ENCODE data around the gene APOBEC3H. TPM values are rescaled to one million over a fixed set of nuclear protein-coding genes. Genes with fewer than 3 reads are reported as not detected.
A peak's percentile ranks its signal among the peaks of the same experiment; 100 is the strongest.

APOBEC3H gene
- polyA plus RNA-seq, 1 donor (not counting 4 experiments of a cell fraction or from before 2014, with no cell fraction given), result 0.41 TPM

- Histone ChIP-seq H3K9ac (ENCODE audit: control insufficient read depth, extremely low read depth, insufficient read depth, low read length) (no peak overlapping the region), H3K27me3 (ENCODE audit: control insufficient read depth, extremely low read depth, insufficient read depth, low read length) (no peaks in the 10 kb centered on the region), H3K4me1 (ENCODE audit: control insufficient read depth, extremely low read depth, insufficient read depth, low read length) (peaks cover 25% of the 10 kb centered on the region)
Measured at GRCh38 chr22:39091126-39092081, 5.6 kb upstream of the APOBEC3H start.

GRCh38 chr22:39092111-39092862, 4.8 kb upstream of the APOBEC3H start:
- no peaks in the 10 kb centered on the region for H3K27me3 ChIP-seq (ENCODE audit: control insufficient read depth, extremely low read depth, insufficient read depth, low read length)
- H3K9me3 ChIP-seq (ENCODE audit: control insufficient read depth, low read depth, low read length), result no peaks in the 10 kb centered on the region
- no peaks in the 10 kb centered on the region for H3K36me3 ChIP-seq (ENCODE audit: control insufficient read depth in 2 of 2, extremely low read depth in 1 of 2, insufficient read depth in 2 of 2, low read length in 2 of 2)
- H4K20me1 ChIP-seq (ENCODE audit: control insufficient read depth, extremely low read depth, insufficient read depth, low read length), result no peaks in the 10 kb centered on the region
- dilution Hi-C loops (cut with MboI; ENCODE audit: extremely low pct_ligation_motif_present, low sequenced_read_pairs), result no loop called here
- H3K4me3 ChIP-seq (ENCODE audit: control insufficient read depth in 2 of 3, extremely low read depth in 1 of 3, insufficient read depth in 2 of 3, low read depth in 1 of 3, low read length in 3 of 3), result no peak overlapping the region
- H3K9ac ChIP-seq (ENCODE audit: control insufficient read depth, extremely low read depth, insufficient read depth, low read length), result no peak overlapping the region
- DNase-seq (ENCODE audit: low read depth, low spot score) (no peak), FAIRE-seq (peak; percentile 53)
- H3K4me1 ChIP-seq (ENCODE audit: control insufficient read depth, extremely low read depth, insufficient read depth, low read length), result peaks cover 32% of the 10 kb centered on the region
- H3K79me2 ChIP-seq (ENCODE audit: control insufficient read depth, insufficient read depth, low read length), result no peaks in the 10 kb centered on the region
- TF ChIP-seq CTCF (optimal IDR thresholded peaks at IDR 0.05 in 1 of 3, IDR thresholded peaks at IDR 0.05 in 1 of 3, conservative IDR thresholded peaks at IDR 0.05 in 1 of 3; ENCODE audit: extremely low read depth in 1 of 3, insufficient read depth in 2 of 3, low read length in 3 of 3) (no peak), EZH2 (IDR thresholded peaks at IDR 0.05; ENCODE audit: low read length) (no peak)
- no peak overlapping the region for H3K27ac ChIP-seq (ENCODE audit: control insufficient read depth, insufficient read depth, low read length)
- no peak overlapping the region for H2AFZ ChIP-seq (ENCODE audit: control insufficient read depth, low read length)
- H3K9me1 ChIP-seq (ENCODE audit: control insufficient read depth, extremely low read depth, insufficient read depth, low read length), result no peaks in the 10 kb centered on the region
- no peak overlapping the region for H3K4me2 ChIP-seq (ENCODE audit: control insufficient read depth, extremely low read depth, insufficient read depth, low read depth, low read length)

More at GRCh38 chr22:39091126-39092081, 5.6 kb upstream of the APOBEC3H start:
- FAIRE-seq (no peak), DNase-seq (ENCODE audit: low read depth, low spot score) (no peak)
- no peak overlapping the region for H3K4me3 ChIP-seq (ENCODE audit: control insufficient read depth in 2 of 3, extremely low read depth in 1 of 3, insufficient read depth in 2 of 3, low read depth in 1 of 3, low read length in 3 of 3)
- no peak overlapping the region for H3K27ac ChIP-seq (ENCODE audit: control insufficient read depth, insufficient read depth, low read length)
- no peaks in the 10 kb centered on the region for H3K36me3 ChIP-seq (ENCODE audit: control insufficient read depth in 2 of 2, extremely low read depth in 1 of 2, insufficient read depth in 2 of 2, low read length in 2 of 2)
- H3K4me2 ChIP-seq (ENCODE audit: control insufficient read depth, extremely low read depth, insufficient read depth, low read depth, low read length), result peak overlapping the region; percentile 71
- no peaks in the 10 kb centered on the region for H3K9me3 ChIP-seq (ENCODE audit: control insufficient read depth, low read depth, low read length)
- H3K9me1 ChIP-seq (ENCODE audit: control insufficient read depth, extremely low read depth, insufficient read depth, low read length), result no peaks in the 10 kb centered on the region
- dilution Hi-C loops (cut with MboI; ENCODE audit: extremely low pct_ligation_motif_present, low sequenced_read_pairs), result no loop called here
- TF ChIP-seq EZH2 (IDR thresholded peaks at IDR 0.05; ENCODE audit: low read length), result no peak
- TF ChIP-seq CTCF (optimal IDR thresholded peaks at IDR 0.05 in 1 of 3, IDR thresholded peaks at IDR 0.05 in 1 of 3, conservative IDR thresholded peaks at IDR 0.05 in 1 of 3; ENCODE audit: extremely low read depth in 1 of 3, insufficient read depth in 2 of 3, low read length in 3 of 3), result no peak
- no peaks in the 10 kb centered on the region for H3K79me2 ChIP-seq (ENCODE audit: control insufficient read depth, insufficient read depth, low read length)
- no peak overlapping the region for H2AFZ ChIP-seq (ENCODE audit: control insufficient read depth, low read length)
- no peaks in the 10 kb centered on the region for H4K20me1 ChIP-seq (ENCODE audit: control insufficient read depth, extremely low read depth, insufficient read depth, low read length)
